NCI-H2171 (cell line): Measurements from ENCODE around the gene FBXO42.

Source experiments
- DNase-seq: peaks from one replicate; lab custom pipeline; 2025; lab: John Stamatoyannopoulos, UW

FBXO42 gene

DNA sequence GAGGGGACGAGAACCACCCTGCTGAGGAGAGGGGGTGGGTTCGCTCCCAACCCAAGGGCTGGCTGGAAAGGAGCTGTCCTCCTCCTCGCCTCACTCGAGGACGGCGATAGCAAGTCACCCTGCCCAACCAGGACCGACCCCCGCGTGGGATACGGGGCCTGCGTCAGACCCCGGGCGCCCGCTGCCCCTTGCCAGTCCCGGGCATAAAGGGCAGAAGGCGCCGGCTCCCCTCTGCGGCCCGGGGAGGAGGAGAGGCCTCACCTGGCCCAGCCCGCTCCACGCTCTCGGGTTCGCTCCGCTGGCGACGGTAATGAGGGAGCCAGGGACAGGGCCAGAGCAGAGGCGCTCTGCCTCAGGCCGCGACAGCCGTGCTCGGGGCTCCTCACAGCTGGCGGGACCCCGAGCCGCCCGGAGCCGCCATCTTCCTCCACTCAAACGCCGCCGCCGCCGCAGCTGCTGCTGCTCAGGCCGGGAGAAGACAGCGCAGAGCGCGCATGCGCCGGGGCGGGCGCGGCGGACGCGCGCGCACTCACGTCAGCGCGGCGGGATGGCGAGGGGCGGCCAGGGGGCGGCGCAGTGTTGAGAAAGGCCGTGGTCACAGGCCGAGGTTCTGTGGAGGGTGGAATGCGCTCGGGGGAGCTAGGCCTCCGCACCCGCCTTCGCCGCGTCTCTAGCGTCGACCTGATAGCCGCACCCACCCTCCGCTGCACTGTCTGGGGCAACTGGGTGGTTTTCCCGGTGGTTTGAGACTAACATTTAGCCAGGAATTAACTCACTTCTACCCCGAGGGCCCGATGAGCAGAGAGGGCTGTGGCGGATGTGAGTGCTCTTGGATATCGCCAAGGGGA is at the start of gene FBXO42:
Gene FBXO42 (minus strand): TSS at position 487 of the 848 bp plus-strand sequence. CDS start 37,062 bp downstream, outside the sequence.
- DNase-seq, result peak; percentile 90

DNA sequence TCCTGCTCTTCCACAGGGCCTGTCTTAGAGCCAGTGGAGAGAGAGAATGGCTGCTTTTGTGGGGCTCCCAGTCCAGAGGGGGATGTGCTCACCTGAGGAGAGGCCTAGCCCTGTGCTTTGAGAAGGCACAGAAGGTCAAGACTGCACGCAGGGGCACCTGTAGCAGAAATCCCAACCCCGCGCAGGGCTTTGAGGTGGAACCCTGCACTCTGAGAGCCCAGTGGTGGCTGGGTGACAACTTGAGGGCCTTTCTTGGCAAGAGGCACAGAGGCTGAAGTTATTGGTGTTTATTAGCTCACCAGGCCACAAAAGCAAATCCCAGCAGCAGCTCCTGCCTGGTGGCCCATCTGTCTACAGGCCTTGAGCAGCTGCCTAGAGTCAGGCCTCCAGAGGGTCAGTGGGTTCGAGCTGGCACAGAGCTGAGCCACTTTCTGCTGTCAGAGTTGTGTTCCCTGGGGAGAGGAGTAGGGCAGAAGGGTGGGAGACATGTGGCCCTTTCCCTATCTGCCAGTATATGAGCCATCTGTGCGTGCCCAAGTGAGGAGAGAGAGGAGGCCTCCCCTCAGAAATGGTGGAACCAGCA is 46.2 kb upstream of the FBXO42 start:
- peak; percentile 74 for DNase-seq

- DNase-seq, result no peak
Observed at GRCh38 chr1:16397120-16397519, 44.8 kb upstream of the FBXO42 start.

GRCh38 chr1:16396591-16396990 is 44.3 kb upstream of the FBXO42 start:
- no peak for DNase-seq

DNA sequence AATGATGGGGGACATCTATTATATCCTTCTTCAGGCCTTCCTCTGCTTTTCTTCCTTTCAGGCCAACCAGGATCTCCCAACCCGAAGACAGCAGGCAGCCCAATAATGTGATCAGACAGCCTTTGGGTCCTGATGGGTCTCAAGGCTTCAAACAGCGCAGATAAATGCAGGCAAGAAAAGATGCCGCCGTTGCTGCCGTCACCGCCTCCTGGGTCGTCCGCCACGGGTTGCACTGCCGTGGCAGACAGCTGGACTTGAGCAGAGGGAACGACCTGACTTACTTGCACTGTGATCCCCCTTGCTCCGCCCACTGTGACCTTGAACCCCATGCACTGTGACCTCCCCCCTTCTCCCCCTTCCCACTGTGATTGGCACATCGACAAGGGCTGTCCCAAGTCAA is 42.7 kb upstream of the FBXO42 start:
- DNase-seq, result no peak

GRCh38 chr1:16393570-16394521 is 41.6 kb upstream of the FBXO42 start:
- no peak for DNase-seq

GRCh38 chr1:16392740-16393569 is 40.7 kb upstream of the FBXO42 start:
- no peak for DNase-seq

- no peak for DNase-seq
Observed at GRCh38 chr1:16391411-16391810, 39.1 kb upstream of the FBXO42 start.

DNA sequence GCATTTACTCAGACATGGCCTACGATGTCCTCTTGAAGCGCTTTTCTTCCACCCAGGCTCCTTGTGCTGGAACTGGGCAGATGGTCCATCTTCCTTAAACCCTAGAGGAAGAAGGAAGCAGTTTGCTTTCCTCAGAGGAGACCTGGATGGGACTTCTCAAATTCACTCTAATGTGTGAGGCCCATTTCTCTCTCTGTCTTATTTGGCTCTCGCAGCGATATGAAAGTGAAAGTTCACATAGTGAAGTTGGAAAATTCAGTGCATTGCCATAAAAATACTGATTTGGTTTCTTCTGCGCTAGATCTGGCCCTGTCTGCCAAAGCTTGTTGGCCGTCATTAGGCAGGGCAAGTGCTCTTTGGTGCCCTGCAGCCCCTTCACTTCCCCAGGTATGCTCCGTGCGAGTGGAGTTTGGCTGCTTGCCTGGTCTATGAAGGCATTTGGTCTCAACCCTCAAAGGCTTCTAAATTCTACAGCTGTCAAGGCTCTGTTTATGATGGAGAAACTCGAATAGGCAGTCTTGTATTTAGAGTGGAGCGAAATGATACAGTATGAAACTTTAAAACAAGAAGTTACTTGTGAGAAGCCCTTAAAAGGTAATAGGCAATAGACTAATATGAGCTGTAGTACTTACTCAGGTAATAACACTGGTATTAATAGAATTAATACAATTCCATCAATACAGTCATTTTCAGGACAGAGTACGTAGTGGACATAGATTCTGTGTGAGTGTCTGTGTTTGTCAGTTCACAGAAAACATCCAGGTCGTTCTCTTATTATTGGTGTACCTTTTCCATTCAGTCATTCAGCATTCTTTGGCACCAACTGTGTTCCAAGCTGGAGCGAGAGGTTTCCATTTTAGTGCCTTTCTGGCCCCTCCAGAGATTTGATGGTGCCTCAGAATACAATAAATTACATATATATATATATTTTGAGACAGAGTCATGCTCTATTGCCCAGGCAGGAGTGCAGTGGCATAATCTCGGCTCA is 35.2 kb upstream of the FBXO42 start:
- no peak for DNase-seq

GRCh38 chr1:16386454-16387113 is 34.3 kb upstream of the FBXO42 start:
- DNase-seq, result no peak

GRCh38 chr1:16385659-16386453 is 33.6 kb upstream of the FBXO42 start:
- no peak for DNase-seq

- no peak for DNase-seq
Observed at GRCh38 chr1:16383888-16384287, 31.6 kb upstream of the FBXO42 start.

GRCh38 chr1:16380868-16381267 is 28.6 kb upstream of the FBXO42 start:
- DNase-seq, result no peak

- DNase-seq, result no peak
Observed at GRCh38 chr1:16378443-16378842, 26.2 kb upstream of the FBXO42 start.

- DNase-seq, result no peak
Observed at GRCh38 chr1:16376971-16377370, 24.7 kb upstream of the FBXO42 start.

GRCh38 chr1:16375521-16376340 is 23.5 kb upstream of the FBXO42 start:
- DNase-seq, result no peak

DNA sequence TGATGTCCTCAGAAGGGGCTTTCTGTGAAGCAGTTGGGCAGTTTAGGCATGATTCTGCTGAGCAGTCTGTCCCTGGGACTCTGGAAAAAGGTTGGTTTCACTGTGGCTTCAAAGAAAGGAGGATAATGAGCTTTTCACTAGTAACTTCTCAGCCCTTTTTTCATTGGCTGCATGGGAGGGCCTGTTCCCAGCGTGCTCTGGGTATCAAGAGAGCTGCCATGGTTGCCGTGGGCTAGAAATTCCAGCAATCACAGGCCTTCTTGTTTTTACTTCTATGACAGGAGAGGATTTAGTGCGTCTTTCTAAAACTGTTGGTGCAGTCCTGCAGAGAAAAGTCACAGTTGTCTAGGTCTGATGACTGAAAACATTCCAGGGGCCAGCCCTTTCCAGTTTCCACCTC is 22.0 kb upstream of the FBXO42 start:
- no peak for DNase-seq
